Lower lobe of right lung (tissue), 2 donors: Measurements from ENCODE around the gene EDA. TPM values are rescaled to one million over a fixed set of nuclear protein-coding genes. Genes with fewer than 3 reads are reported as not detected.

Experiments used
- ATAC-seq, 2 donors: fragments of 200-7000 bp; cut with Tn5 transposase; one replicate each; pipeline ENCODE4 v1.9.1; 2020 to 2022; ENCODE audit warnings: mild to moderate bottlenecking in 2 of 2, moderate library complexity in 2 of 2
- DNase-seq: peaks from one replicate; pipeline ENCODE4 v3.0.0-alpha.2; 2020
- H3K27ac ChIP-seq: fragments of 200-600 bp; one replicate; pipeline ENCODE4 v1.8.0; 2022
- H3K27me3 ChIP-seq: fragments of 200-600 bp; one replicate; pipeline ENCODE4 v1.8.0; 2022; ENCODE audit warnings: low read depth
- H3K36me3 ChIP-seq: fragments of 200-600 bp; one replicate; pipeline ENCODE4 v1.8.0; 2022; ENCODE audit warnings: mild to moderate bottlenecking
- H3K4me1 ChIP-seq: fragments of 200-600 bp; one replicate; pipeline ENCODE4 v1.8.0; 2022
- H3K4me3 ChIP-seq: fragments of 200-600 bp; one replicate; pipeline ENCODE4 v1.8.0; 2022; ENCODE audit warnings: mild to moderate bottlenecking
- H3K9me3 ChIP-seq: fragments of 200-600 bp; one replicate; pipeline ENCODE4 v1.8.0; 2022
- CTCF ChIP-seq: fragments of 200-600 bp; IDR thresholded peaks from one replicate; pipeline ENCODE4 v1.8.0; 2022; ENCODE audit warnings: antibody characterized with exemption, mild to moderate bottlenecking
- intact Hi-C: fragments of 100-400 bp; cut with DNase I; formaldehyde crosslinking; loops from one replicate; pipeline ENCODE4 v1.11.0; 2022
- total RNA-seq: library from RNA; stranded (reverse); fragmentation: NEBNext Ultra II Directional; extraction: Animal tissue kit (Norgen Biotek cat#: 25700); gene quantifications from one replicate; pipeline ENCODE4 v1.2.1, GENCODE V29; 2021
- donor health status: DM: no; HTN: yes; CAD: no; lungs with severe emphysema.

The EDA gene
- total RNA-seq, 1 donor from 2014 or later: 5.5 TPM

- H3K4me1 ChIP-seq: no peaks in the 10 kb centered on the region
- H3K27ac ChIP-seq: no peak within 1 kb of the TSS
- intact Hi-C loops: no loop called here
- no peaks in the 10 kb centered on the region for H3K27me3 ChIP-seq
- no peak within 1 kb of the TSS for H3K4me3 ChIP-seq
- no peak for DNase-seq
- peak in 1 of 2 donors; percentile 48 for ATAC-seq
- TF ChIP-seq CTCF: no peak
- H3K9me3 ChIP-seq: no peaks in the 10 kb centered on the region
- H3K36me3 ChIP-seq: no peaks in the 10 kb centered on the region
Observed at GRCh38 chrX:70049925-70050324, 434.0 kb downstream of the EDA start, which contains the start of gene AWAT2. TSS of gene AWAT2 (minus strand) at chrX:70049938. CDS start at chrX:70049932, 6 bp downstream.

- no peak for TF ChIP-seq CTCF
- no peaks in the 10 kb centered on the region for H3K4me1 ChIP-seq
- no peak overlapping the region for H3K4me3 ChIP-seq
- H3K36me3 ChIP-seq: no peaks in the 10 kb centered on the region
- H3K27ac ChIP-seq: no peak overlapping the region
- intact Hi-C loops: no loop called here
- DNase-seq: no peak
- H3K27me3 ChIP-seq: no peaks in the 10 kb centered on the region
- H3K9me3 ChIP-seq: no peaks in the 10 kb centered on the region
- ATAC-seq: no peak
Observed at GRCh38 chrX:70052895-70053615, 437.1 kb downstream of the EDA start.

GRCh38 chrX:70054391-70054790 is 438.5 kb downstream of the EDA start:
- no peak overlapping the region for H3K4me3 ChIP-seq
- TF ChIP-seq CTCF: no peak
- ATAC-seq: no peak
- DNase-seq: no peak
- intact Hi-C loops: no loop called here
- H3K36me3 ChIP-seq: no peaks in the 10 kb centered on the region
- no peaks in the 10 kb centered on the region for H3K9me3 ChIP-seq
- no peak overlapping the region for H3K27ac ChIP-seq
- H3K27me3 ChIP-seq: no peaks in the 10 kb centered on the region
- H3K4me1 ChIP-seq: no peaks in the 10 kb centered on the region

GRCh38 chrX:70062076-70062475 is 446.2 kb downstream of the EDA start, which contains the start of gene OTUD6A:
TSS of gene OTUD6A (plus strand) at chrX:70062457. CDS start at chrX:70062525, 68 bp downstream.
- no peak for DNase-seq
- Histone ChIP-seq H3K36me3 (no peaks in the 10 kb centered on the region), H3K4me3 (no peak within 1 kb of the TSS), H3K27ac (no peak within 1 kb of the TSS), H3K27me3 (no peaks in the 10 kb centered on the region), H3K4me1 (no peaks in the 10 kb centered on the region), H3K9me3 (no peaks in the 10 kb centered on the region)
- ATAC-seq: no peak
- TF ChIP-seq CTCF: no peak
- intact Hi-C loops: no loop called here

GRCh38 chrX:70062961-70063550 is 447.1 kb downstream of the EDA start:
- no peaks in the 10 kb centered on the region for H3K36me3 ChIP-seq
- no peak overlapping the region for H3K27ac ChIP-seq
- H3K4me1 ChIP-seq: no peaks in the 10 kb centered on the region
- intact Hi-C loops: no loop called here
- no peak for TF ChIP-seq CTCF
- no peak for ATAC-seq
- no peak overlapping the region for H3K4me3 ChIP-seq
- no peaks in the 10 kb centered on the region for H3K9me3 ChIP-seq
- DNase-seq: no peak
- H3K27me3 ChIP-seq: no peaks in the 10 kb centered on the region
